Neuronal stem cell (in vitro differentiated cells): ENCODE data around the gene OR56B4.
A peak's percentile ranks its signal among the peaks of the same experiment; 100 is the strongest.

Source experiments
- DNase-seq: peaks from one replicate; pipeline ENCODE4 v3.0.0-alpha.2; 2013; ENCODE audit warnings: low spot score
- H2AFZ ChIP-seq: one replicate; pipeline ENCODE4 v1.6.1; 2013; ENCODE audit warnings: mild to moderate bottlenecking, low read length, inconsistent platforms
- H2AK5ac ChIP-seq: 2 replicates; pipeline ENCODE4 v1.6.1; 2013; ENCODE audit warnings: low read depth, mild to moderate bottlenecking, inconsistent platforms, low read length, moderate library complexity, mixed read lengths
- H2BK120ac ChIP-seq: 2 replicates; pipeline ENCODE4 v1.6.1; 2013; ENCODE audit warnings: low read depth, mild to moderate bottlenecking, inconsistent platforms, low read length, moderate library complexity, mixed read lengths
- H2BK12ac ChIP-seq: one replicate; pipeline ENCODE4 v1.6.1; 2013; ENCODE audit warnings: low read length, inconsistent platforms
- H2BK15ac ChIP-seq: 2 replicates; pipeline ENCODE4 v1.6.1; 2013; ENCODE audit warnings: mild to moderate bottlenecking, low read length, inconsistent platforms, mixed read lengths
- H2BK5ac ChIP-seq: one replicate; pipeline ENCODE4 v1.6.1; 2013; ENCODE audit warnings: inconsistent platforms, mild to moderate bottlenecking, low read length, moderate library complexity
- H3K14ac ChIP-seq: one replicate; pipeline ENCODE4 v1.6.1; 2013; ENCODE audit warnings: low read length, inconsistent platforms
- H3K18ac ChIP-seq: 2 replicates; pipeline ENCODE4 v1.6.1; 2013; ENCODE audit warnings: low read length, inconsistent platforms
- H3K23ac ChIP-seq: 2 replicates; pipeline ENCODE4 v1.6.1; 2013; ENCODE audit warnings: low read depth, mild to moderate bottlenecking, mixed read lengths, low read length, inconsistent platforms; ENCODE audit not compliant: poor library complexity
- H3K27ac ChIP-seq: replicated peaks from 3 replicates; pipeline ENCODE4 v1.5.1; 2013; ENCODE audit warnings: low read length, inconsistent platforms
- H3K27me3 ChIP-seq, 3 experiments: 2 replicates each; pipeline ENCODE4 v1.6.1; 2013; ENCODE audit warnings: low read length in 3 of 3, mild to moderate bottlenecking in 2 of 3, inconsistent platforms in 1 of 3, low read depth in 1 of 3, mixed read lengths in 1 of 3, moderate library complexity in 1 of 3; ENCODE audit not compliant: control insufficient read depth in 3 of 3, insufficient read depth in 3 of 3
- H3K36me3 ChIP-seq, 2 donors: replicated peaks in 1 of 2; 2 replicates each; pipeline ENCODE4 v1.6.1; 2013; ENCODE audit warnings: low read length in 2 of 2; ENCODE audit not compliant: control insufficient read depth in 2 of 2, insufficient read depth in 2 of 2
- H3K4ac ChIP-seq: 2 replicates; pipeline ENCODE4 v1.6.1; 2013; ENCODE audit warnings: inconsistent platforms, mild to moderate bottlenecking, low read length, moderate library complexity
- H3K4me1 ChIP-seq, 2 donors: 1 replicate in 1 of 2; 2 replicates in 1 of 2; pipeline ENCODE4 v1.6.1; 2013; ENCODE audit warnings: low read length in 2 of 2, low read depth in 1 of 2; ENCODE audit not compliant: control insufficient read depth in 2 of 2, insufficient read depth in 1 of 2
- H3K4me2 ChIP-seq: one replicate; pipeline ENCODE4 v1.6.1; 2013; ENCODE audit warnings: mild to moderate bottlenecking, low read length, inconsistent platforms; ENCODE audit not compliant: insufficient read depth, poor library complexity, severe bottlenecking
- H3K4me3 ChIP-seq, 2 donors: 2 replicates each; pipeline ENCODE4 v1.5.1; 2013; ENCODE audit warnings: low read length in 2 of 2, mild to moderate bottlenecking in 2 of 2, inconsistent platforms in 1 of 2, moderate library complexity in 1 of 2
- H3K79me1 ChIP-seq: one replicate; pipeline ENCODE4 v1.6.1; 2013; ENCODE audit warnings: low read depth, mild to moderate bottlenecking, inconsistent platforms, low read length, moderate library complexity
- H3K9ac ChIP-seq: one replicate; pipeline ENCODE4 v1.6.1; 2013; ENCODE audit warnings: mild to moderate bottlenecking, low read depth, low read length, inconsistent platforms; ENCODE audit not compliant: poor library complexity
- H3K9me3 ChIP-seq, 2 donors: replicated peaks in 1 of 2; 2 replicates each; pipeline versions ENCODE3 to v1.6.1; 2013; ENCODE audit warnings: low read length in 2 of 2, mild to moderate bottlenecking in 2 of 2, inconsistent platforms in 1 of 2, low read depth in 1 of 2, mixed read lengths in 1 of 2, moderate library complexity in 1 of 2; ENCODE audit not compliant: control insufficient read depth in 2 of 2, insufficient read depth in 1 of 2
- H4K8ac ChIP-seq: one replicate; pipeline ENCODE4 v1.6.1; 2013; ENCODE audit warnings: low read depth, mild to moderate bottlenecking, inconsistent platforms, low read length, moderate library complexity
- H4K91ac ChIP-seq: one replicate; pipeline ENCODE4 v1.6.1; 2013; ENCODE audit warnings: low read length, low read depth, mild to moderate bottlenecking, inconsistent platforms; ENCODE audit not compliant: poor library complexity
- WGBS, 2 donors: extraction: QIAGEN DNeasy Blood & Tissue Kit; methylation state at CpG; one replicate each; pipeline ENCODE4 v1.1.7; 2013; ENCODE audit warnings: missing lambda C conversion rate in 2 of 2, mixed read lengths in 1 of 2; ENCODE audit not compliant: insufficient read length in 2 of 2, insufficient replicate concordance in 1 of 2; ENCODE audit errors: extremely low coverage in 2 of 2; 5-methylcytosine and 5-hydroxymethylcytosine counted together

Gene OR56B4

DNA sequence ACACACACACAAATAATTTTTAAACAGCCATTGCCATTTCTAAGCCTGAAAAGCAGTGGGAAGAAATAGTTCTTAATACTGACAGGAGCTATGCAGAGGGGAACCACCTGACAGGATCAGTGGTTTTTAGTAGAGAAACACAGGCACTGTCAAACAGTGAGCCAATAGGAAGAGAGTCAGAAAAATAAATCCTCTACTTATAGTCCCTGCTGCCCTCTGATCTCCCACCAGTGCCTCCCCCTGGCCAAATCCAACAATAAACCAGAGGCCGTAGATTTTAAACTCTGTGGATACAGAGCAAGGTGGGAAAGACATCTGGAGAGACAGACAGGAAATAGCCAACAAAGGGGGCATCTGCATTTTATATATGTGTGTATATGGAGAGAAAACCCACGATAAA is 7.9 kb upstream of the OR56B4 start:
- Histone ChIP-seq H3K4me1 (no peaks in the 10 kb centered on the region), H3K9me3 (no peaks in the 10 kb centered on the region), H3K4me3 (no peak overlapping the region), H3K27ac (no peak overlapping the region), H2AFZ (no peak overlapping the region), H3K79me1 (no peaks in the 10 kb centered on the region), H3K4me2 (no peak overlapping the region), H3K18ac (no peak overlapping the region), H3K23ac (no peak overlapping the region), H4K91ac (no peak overlapping the region), H4K8ac (no peak overlapping the region), H2BK12ac (no peak overlapping the region), H2BK15ac (no peak overlapping the region), H3K36me3 (no peaks in the 10 kb centered on the region), H3K27me3 (no peaks in the 10 kb centered on the region), H3K9ac (no peak overlapping the region), H2BK5ac (no peak overlapping the region), H3K4ac (no peak overlapping the region), H3K14ac (no peak overlapping the region), H2AK5ac (no peak overlapping the region), H2BK120ac (no peak overlapping the region)
- no peak for DNase-seq
- WGBS, 2 donors: no CpG with 5 or more reads among the region's 2 CpGs

DNA sequence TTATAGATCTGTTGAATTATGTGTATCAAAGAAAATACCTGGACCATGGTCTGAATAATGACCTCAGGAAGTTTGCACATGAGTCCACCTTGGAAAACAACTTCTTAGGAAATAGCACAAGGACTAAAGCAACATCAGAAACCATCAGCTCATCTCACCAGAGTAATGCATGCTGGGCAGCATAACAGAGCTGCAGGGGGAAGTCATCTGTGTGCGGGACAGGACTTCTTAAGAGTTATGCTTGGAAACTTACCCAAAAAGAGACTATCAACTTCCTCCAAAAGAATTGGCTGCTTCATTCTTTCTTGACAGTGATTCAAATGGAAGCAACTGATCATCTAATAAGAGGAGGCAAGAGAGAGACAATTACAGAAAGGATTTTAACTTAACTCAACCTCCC is 2.5 kb downstream of the OR56B4 start:
- Histone ChIP-seq H3K14ac (no peak overlapping the region), H2BK5ac (no peak overlapping the region), H3K18ac (no peak overlapping the region), H3K4me2 (no peak overlapping the region), H3K27me3 (no peaks in the 10 kb centered on the region), H3K79me1 (no peaks in the 10 kb centered on the region), H3K4me1 (no peaks in the 10 kb centered on the region), H3K4ac (no peak overlapping the region), H3K4me3 (no peak overlapping the region), H2AK5ac (no peak overlapping the region), H2BK15ac (no peak overlapping the region), H2BK120ac (no peak overlapping the region), H3K27ac (no peak overlapping the region), H3K9ac (no peak overlapping the region), H2BK12ac (no peak overlapping the region), H4K8ac (no peak overlapping the region), H4K91ac (no peak overlapping the region), H2AFZ (no peak overlapping the region), H3K23ac (no peak overlapping the region), H3K9me3 (peaks cover 0 to 1% of the 10 kb centered on the region in 2 donors), H3K36me3 (no peaks in the 10 kb centered on the region)
- no CpG with 5 or more reads among the region's 1 CpG for WGBS, 2 donors
- DNase-seq: no peak

DNA sequence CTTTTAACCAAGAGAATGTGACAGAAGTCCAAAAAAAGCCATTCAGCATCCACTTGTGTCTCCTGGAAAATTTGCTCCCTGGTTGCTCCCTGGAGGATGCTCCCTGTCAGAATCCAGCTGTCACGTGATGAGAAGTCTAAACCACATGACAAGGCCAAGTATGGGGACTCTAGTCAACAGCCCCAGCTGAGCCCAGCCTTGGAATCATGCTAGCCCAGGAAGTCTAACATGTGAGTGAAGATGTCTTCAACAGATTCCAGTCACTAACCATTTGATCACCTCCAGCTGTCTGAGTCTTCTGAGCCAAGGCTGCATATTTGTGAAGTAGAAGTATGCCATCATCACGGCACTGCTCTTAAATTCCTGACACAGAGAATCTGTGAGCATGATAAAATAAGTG is 4.2 kb downstream of the OR56B4 start:
- H3K36me3 ChIP-seq: no peaks in the 10 kb centered on the region
- no peak overlapping the region for H3K18ac ChIP-seq
- no peaks in the 10 kb centered on the region for H3K79me1 ChIP-seq
- H2AK5ac ChIP-seq: no peak overlapping the region
- H4K91ac ChIP-seq: no peak overlapping the region
- H3K9me3 ChIP-seq: peaks cover 0 to 3% of the 10 kb centered on the region in 2 donors
- H3K4me1 ChIP-seq: no peaks in the 10 kb centered on the region
- no peaks in the 10 kb centered on the region for H3K27me3 ChIP-seq
- H2BK15ac ChIP-seq: no peak overlapping the region
- no peak overlapping the region for H3K4ac ChIP-seq
- no peak overlapping the region for H3K23ac ChIP-seq
- no peak overlapping the region for H2BK12ac ChIP-seq
- peak overlapping the region; percentile 62 for H2AFZ ChIP-seq
- H3K27ac ChIP-seq: no peak overlapping the region
- H2BK5ac ChIP-seq: no peak overlapping the region
- no CpG with 5 or more reads among the region's 2 CpGs for WGBS, 2 donors
- H3K4me2 ChIP-seq: no peak overlapping the region
- no peak for DNase-seq
- no peak overlapping the region for H2BK120ac ChIP-seq
- no peak overlapping the region for H4K8ac ChIP-seq
- no peak overlapping the region for H3K4me3 ChIP-seq
- no peak overlapping the region for H3K9ac ChIP-seq
- H3K14ac ChIP-seq: no peak overlapping the region

DNA sequence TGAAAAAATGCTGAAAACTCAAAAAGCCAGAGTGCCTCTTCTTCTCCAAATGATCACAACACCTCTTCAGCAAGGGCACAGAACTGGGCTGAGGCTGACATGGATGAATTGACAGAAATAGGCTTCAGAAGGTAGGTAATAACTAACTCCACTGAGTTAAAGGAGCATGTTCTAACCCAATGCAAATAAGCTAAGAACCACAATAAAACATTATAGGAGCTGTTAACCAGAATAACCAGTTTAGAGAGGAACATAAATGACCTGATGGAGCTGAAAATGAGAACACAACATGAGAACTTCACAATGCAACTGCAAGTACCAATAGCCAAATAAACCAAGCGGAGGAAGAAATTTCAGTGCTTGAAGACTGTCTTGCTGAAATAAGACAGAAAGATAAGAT is 9.2 kb downstream of the OR56B4 start:
- no peak overlapping the region for H4K8ac ChIP-seq
- no peak overlapping the region for H3K18ac ChIP-seq
- H3K79me1 ChIP-seq: no peaks in the 10 kb centered on the region
- H3K9me3 ChIP-seq: peaks cover 0 to 2% of the 10 kb centered on the region in 2 donors
- no peak overlapping the region for H3K4me2 ChIP-seq
- DNase-seq: no peak
- H3K4me3 ChIP-seq: no peak overlapping the region
- no peak overlapping the region for H2AFZ ChIP-seq
- no peak overlapping the region for H2BK12ac ChIP-seq
- no peak overlapping the region for H3K14ac ChIP-seq
- H3K4ac ChIP-seq: no peak overlapping the region
- H2BK15ac ChIP-seq: no peak overlapping the region
- no peak overlapping the region for H4K91ac ChIP-seq
- no peak overlapping the region for H3K27ac ChIP-seq
- H3K4me1 ChIP-seq: no peaks in the 10 kb centered on the region
- no CpG with 5 or more reads among the region's 1 CpG for WGBS, 2 donors
- no peaks in the 10 kb centered on the region for H3K36me3 ChIP-seq
- H2AK5ac ChIP-seq: no peak overlapping the region
- no peaks in the 10 kb centered on the region for H3K27me3 ChIP-seq
- H3K23ac ChIP-seq: no peak overlapping the region
- H2BK120ac ChIP-seq: no peak overlapping the region
- no peak overlapping the region for H3K9ac ChIP-seq
- no peak overlapping the region for H2BK5ac ChIP-seq
